A549 (cell line): ENCODE data around the gene BOLA3. TPM values are rescaled to one million over a fixed set of nuclear protein-coding genes. Genes with fewer than 3 reads are reported as not detected.
A peak's percentile ranks its signal among the peaks of the same experiment; 100 is the strongest.

ENCODE experiments used
- ATAC-seq, 2 experiments: fragments of 200-7000 bp in 1 of 2; fragments of >200 bp in 1 of 2; cut with Nextera tagmentation in 1 of 2; cut with Tn5 transposase in 1 of 2; 3 replicates each; pipeline versions ENCODE4 v1.8.0 to v1.9.1; 2018 to 2020; ENCODE audit warnings: mild to moderate bottlenecking in 1 of 2, moderate library complexity in 1 of 2
- CTCF ChIA-PET: fragments of 300-600 bp; sonication (Branson Sonifier 250); formaldehyde crosslinking; extraction: SDS; loops from one replicate; lab custom pipeline; 2021; ENCODE audit warnings: antibody characterized with exemption, inconsistent platforms; lab: Yijun Ruan, JAX
- POLR2A ChIA-PET: fragments of 350-600 bp; formaldehyde crosslinking; extraction: SDS; loops from one replicate; lab custom pipeline; 2021; ENCODE audit warnings: antibody characterized with exemption, inconsistent platforms; lab: Yijun Ruan, JAX
- DNase-seq, 2 experiments: peaks; one replicate each; pipeline versions ENCODE4 v3.0.0 to v3.0.0-alpha.2; 2011 to 2016; ENCODE audit warnings: low read depth in 1 of 2, low spot score in 1 of 2
- FAIRE-seq: peaks from 2 replicates; lab custom pipeline; 2011; peaks lifted over from hg19 to GRCh38; lab: Jason Lieb, UNC
- H3K27ac ChIP-seq, 2 experiments: fragments of >200 bp; sonication (Bioruptor Twin); formaldehyde crosslinking; 3 replicates each; pipeline ENCODE4 v1.5.1; 2016 to 2017
- H3K4me1 ChIP-seq: fragments of >200 bp; sonication (Bioruptor Twin); formaldehyde crosslinking; 3 replicates; pipeline ENCODE4 v1.6.1; 2016
- H3K4me2 ChIP-seq: fragments of >200 bp; sonication (Bioruptor Twin); formaldehyde crosslinking; 3 replicates; pipeline ENCODE4 v1.6.1; 2016
- H3K4me3 ChIP-seq: fragments of >200 bp; sonication (Bioruptor Twin); formaldehyde crosslinking; 3 replicates; pipeline ENCODE4 v1.5.1; 2016
- H3K9me3 ChIP-seq: fragments of >200 bp; sonication (Bioruptor Twin); formaldehyde crosslinking; 3 replicates; pipeline ENCODE4 v1.6.1; 2016
- CBX2 ChIP-seq: fragments of 200-600 bp; sonication (generic); IDR thresholded peaks from 2 replicates; pipeline ENCODE4 v1.6.1; 2016; ENCODE audit warnings: low read depth, mild to moderate bottlenecking, borderline replicate concordance
- CEBPB ChIP-seq, 2 experiments: fragments of >200 bp in 1 of 2; sonication (Bioruptor Twin) in 1 of 2; formaldehyde crosslinking in 1 of 2; IDR thresholded peaks; 2 replicates each; pipeline ENCODE4 v1.6.1; 2012 to 2016
- CHD2 ChIP-seq: fragments of 150-350 bp; IDR thresholded peaks from 2 replicates; pipeline ENCODE4 v1.6.1; 2014; ENCODE audit warnings: low read length; ENCODE audit not compliant: partially characterized antibody
- EHF ChIP-seq: fragments of 250-450 bp; sonication (Bioruptor Pico); IDR thresholded peaks from 2 replicates; pipeline ENCODE4 v1.5.0; 2020; ENCODE audit warnings: mild to moderate bottlenecking
- FOSL2 ChIP-seq, 2 experiments: fragments of 450-650 bp in 1 of 2; fragments of >200 bp in 1 of 2; sonication (Bioruptor Twin) in 1 of 2; formaldehyde crosslinking; IDR thresholded peaks; 2 replicates each; pipeline versions ENCODE4 v1.5.0 to v1.6.1; 2016 to 2020; ENCODE audit warnings: mild to moderate bottlenecking in 1 of 2, moderate library complexity in 1 of 2
- GATA3 ChIP-seq: IDR thresholded peaks from 2 replicates; pipeline ENCODE4 v1.6.1; 2012; ENCODE audit warnings: borderline replicate concordance
- HEYL ChIP-seq: fragments of 250-450 bp; sonication (Bioruptor Pico); IDR thresholded peaks from 2 replicates; pipeline ENCODE4 v1.8.0; 2021; ENCODE audit warnings: mild to moderate bottlenecking, moderate library complexity
- JUN ChIP-seq, 2 experiments: fragments of >200 bp; sonication (Bioruptor Twin); formaldehyde crosslinking; IDR thresholded peaks; 2 replicates in 1 of 2; 3 replicates in 1 of 2; pipeline ENCODE4 v1.6.1; 2016 to 2017
- KDM1A ChIP-seq: fragments of 200-600 bp; sonication (generic); IDR thresholded peaks from 2 replicates; pipeline ENCODE4 v1.6.1; 2016; ENCODE audit warnings: low read depth, mild to moderate bottlenecking
- KDM5A ChIP-seq: fragments of 200-600 bp; sonication (generic); IDR thresholded peaks from 2 replicates; pipeline ENCODE4 v1.6.1; 2016; ENCODE audit warnings: antibody characterized with exemption, mild to moderate bottlenecking
- MAZ ChIP-seq: fragments of 150-350 bp; IDR thresholded peaks from 2 replicates; pipeline ENCODE4 v1.6.1; 2014; ENCODE audit warnings: antibody characterized with exemption, low read depth, low read length, borderline replicate concordance
- MYC ChIP-seq: IDR thresholded peaks from 2 replicates; pipeline ENCODE4 v1.6.1; 2012; ENCODE audit warnings: mild to moderate bottlenecking, inconsistent platforms, low read length, improper control_type of control experiment, borderline replicate concordance
- NPAS2 ChIP-seq: fragments of 250-450 bp; sonication (Bioruptor Pico); IDR thresholded peaks from 2 replicates; pipeline ENCODE4 v1.8.0; 2022; ENCODE audit warnings: mild to moderate bottlenecking, moderate library complexity, borderline replicate concordance
- PHF8 ChIP-seq: fragments of 200-600 bp; sonication (generic); IDR thresholded peaks from 2 replicates; pipeline ENCODE4 v1.6.1; 2016; ENCODE audit warnings: low read depth, mild to moderate bottlenecking, antibody characterized with exemption, moderate library complexity, borderline replicate concordance
- POLR2A ChIP-seq: IDR thresholded peaks from 2 replicates; pipeline ENCODE4 v1.6.1; 2012; ENCODE audit warnings: mild to moderate bottlenecking, low read length
- RAD21 ChIP-seq, 2 experiments: fragments of >200 bp in 1 of 2; sonication (Bioruptor Twin) in 1 of 2; formaldehyde crosslinking in 1 of 2; IDR thresholded peaks in 1 of 2; conservative IDR thresholded peaks in 1 of 2; 2 replicates in 1 of 2; 3 replicates in 1 of 2; pipeline ENCODE4 v1.6.1; 2012 to 2018; ENCODE audit warnings: inconsistent platforms in 1 of 2
- RFX5 ChIP-seq: fragments of 450-650 bp; IDR thresholded peaks from 2 replicates; pipeline ENCODE4 v1.7.1; 2014; ENCODE audit warnings: antibody characterized with exemption, mild to moderate bottlenecking, moderate library complexity
- SMC3 ChIP-seq: fragments of >200 bp; sonication (Bioruptor Twin); formaldehyde crosslinking; IDR thresholded peaks from 3 replicates; pipeline ENCODE4 v1.6.1; 2018; ENCODE audit warnings: inconsistent platforms
- SREBF2 ChIP-seq: fragments of 450-650 bp; IDR thresholded peaks from 2 replicates; pipeline ENCODE4 v1.6.1; 2014; ENCODE audit warnings: mild to moderate bottlenecking, moderate library complexity
- ZSCAN20 ChIP-seq: fragments of 250-450 bp; sonication (Bioruptor Pico); IDR thresholded peaks from 2 replicates; pipeline ENCODE4 v1.8.0; 2022; ENCODE audit warnings: mild to moderate bottlenecking, moderate library complexity
- WGBS: methylation state at CpG from one replicate; pipeline ENCODE4 v1.1.6; 2017; ENCODE audit errors: missing lambda C conversion rate; 5-methylcytosine and 5-hydroxymethylcytosine counted together
- polyA plus RNA-seq, 4 experiments: library from polyadenylated mRNA; depleted of rRNA in 3 of 4; stranded (reverse); fragments of >200 nt; fragmentation: RNase III in 1 of 4; extraction: RNeasy Plus Mini Kit Qiagen cat#74134 plus additional on column Dnase treatment in 1 of 4; gene quantifications; 2 replicates in 3 of 4; 3 replicates in 1 of 4; pipeline ENCODE4 v1.2.3, GENCODE V29; 2011 to 2017
- TF ChIP-seq, protein P1 (sequence below): IDR thresholded peaks from 2 replicates; pipeline ENCODE4 v1.6.1; 2012
- TF ChIP-seq, protein P2 (sequence below): IDR thresholded peaks from 2 replicates; pipeline ENCODE4 v1.6.1; 2012; ENCODE audit warnings: low read depth, borderline replicate concordance
- TF ChIP-seq, protein P3 (sequence below): fragments of >200 bp; sonication (Bioruptor Twin); formaldehyde crosslinking; IDR thresholded peaks from 3 replicates; pipeline ENCODE4 v1.6.1; 2016
- TF ChIP-seq, protein P4 (sequence below): fragments of 150-350 bp; IDR thresholded peaks from 2 replicates; pipeline ENCODE4 v1.6.1; 2014; ENCODE audit warnings: low read depth, mild to moderate bottlenecking, low read length
- TF ChIP-seq, protein P5 (sequence below): fragments of >200 bp; sonication (Bioruptor Twin); formaldehyde crosslinking; IDR thresholded peaks from 2 replicates; pipeline ENCODE4 v1.6.1; 2016

BOLA3 gene
- polyA plus RNA-seq, 2 of the 4 experiments (the other 2 are of a cell fraction): 136 to 139 TPM

DNA sequence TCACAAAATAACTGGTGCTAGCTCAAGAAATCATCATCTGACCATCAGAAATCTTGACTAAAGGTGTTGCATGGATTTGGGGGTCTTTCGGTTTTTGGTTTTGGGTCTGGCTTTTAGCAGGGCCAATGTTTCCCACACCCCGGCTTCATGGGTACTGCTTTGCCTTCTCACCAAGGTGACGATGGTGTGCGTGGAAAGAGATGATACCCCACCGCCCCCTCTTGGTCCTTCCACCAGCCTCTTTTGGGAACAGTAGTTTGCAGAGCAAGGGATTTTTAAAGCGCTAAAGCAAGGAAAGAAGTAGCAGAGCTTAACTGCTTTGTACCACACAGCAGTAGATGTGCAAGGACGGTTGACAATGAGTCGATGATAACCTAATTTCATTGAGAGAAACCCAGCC, 42.3 kb downstream of the BOLA3 start:
- ChIA-PET CTCF (interaction anchor here (1.2 to 1.8 kb wide), 2 partner anchors 11 to 15 kb away, joined by 4 to 6 read pairs; no protein-coding TSS in a partner anchor), POLR2A (no interaction called here)
- TF ChIP-seq CHD2: no peak
- TF ChIP-seq, protein P1, sequence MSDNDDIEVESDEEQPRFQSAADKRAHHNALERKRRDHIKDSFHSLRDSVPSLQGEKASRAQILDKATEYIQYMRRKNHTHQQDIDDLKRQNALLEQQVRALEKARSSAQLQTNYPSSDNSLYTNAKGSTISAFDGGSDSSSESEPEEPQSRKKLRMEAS: no peak
- TF ChIP-seq JUN (IDR thresholded peaks at IDR 0.05): no peak
- no peak for TF ChIP-seq CEBPB (IDR thresholded peaks at IDR 0.05)
- no peak for TF ChIP-seq RFX5
- TF ChIP-seq MAZ: no peak
- TF ChIP-seq, protein P2, sequence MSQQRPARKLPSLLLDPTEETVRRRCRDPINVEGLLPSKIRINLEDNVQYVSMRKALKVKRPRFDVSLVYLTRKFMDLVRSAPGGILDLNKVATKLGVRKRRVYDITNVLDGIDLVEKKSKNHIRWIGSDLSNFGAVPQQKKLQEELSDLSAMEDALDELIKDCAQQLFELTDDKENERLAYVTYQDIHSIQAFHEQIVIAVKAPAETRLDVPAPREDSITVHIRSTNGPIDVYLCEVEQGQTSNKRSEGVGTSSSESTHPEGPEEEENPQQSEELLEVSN: no peak
- TF ChIP-seq POLR2A: no peak
- TF ChIP-seq NPAS2 (CRISPR knock-in tag): no peak
- no peak for TF ChIP-seq CBX2
- TF ChIP-seq PHF8: no peak
- TF ChIP-seq SMC3: no peak
- no peak for TF ChIP-seq EHF (CRISPR knock-in tag)
- TF ChIP-seq ZSCAN20: no peak
- no peak for TF ChIP-seq SREBF2
- no peak for TF ChIP-seq HEYL (CRISPR knock-in tag)
- no peak for TF ChIP-seq KDM1A
- Histone ChIP-seq H3K4me1 (no peaks in the 10 kb centered on the region), H3K9me3 (no peaks in the 10 kb centered on the region), H3K27ac (no peak overlapping the region), H3K4me2 (no peak overlapping the region), H3K4me3 (no peak overlapping the region)
- no peak for ATAC-seq
- FAIRE-seq: no peak
- no peak for DNase-seq
- 97% methylated on average over 8 of the region's 8 CpGs for WGBS

DNA sequence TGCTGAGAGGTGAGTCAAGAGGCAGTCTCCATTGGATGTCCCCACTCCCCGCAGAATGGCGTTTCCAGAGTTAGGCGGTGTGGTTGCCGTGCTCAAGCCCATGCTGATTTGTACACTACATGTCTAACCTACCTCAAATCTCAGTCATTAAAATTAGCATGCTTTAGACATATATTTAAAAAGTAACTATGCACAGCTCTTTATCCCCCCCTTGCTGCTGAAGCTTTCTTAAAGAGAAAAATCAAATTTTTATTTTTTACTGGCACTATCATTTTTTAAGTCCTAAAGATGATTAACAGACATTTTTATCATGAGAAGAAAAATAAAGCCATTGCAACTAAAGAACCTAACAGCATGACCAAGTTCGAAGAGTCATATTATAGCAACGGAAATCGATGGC, 42.9 kb downstream of the BOLA3 start:
- POLR2A ChIA-PET: no interaction called here
- 95% methylated on average over 7 of the region's 7 CpGs for WGBS

DNA sequence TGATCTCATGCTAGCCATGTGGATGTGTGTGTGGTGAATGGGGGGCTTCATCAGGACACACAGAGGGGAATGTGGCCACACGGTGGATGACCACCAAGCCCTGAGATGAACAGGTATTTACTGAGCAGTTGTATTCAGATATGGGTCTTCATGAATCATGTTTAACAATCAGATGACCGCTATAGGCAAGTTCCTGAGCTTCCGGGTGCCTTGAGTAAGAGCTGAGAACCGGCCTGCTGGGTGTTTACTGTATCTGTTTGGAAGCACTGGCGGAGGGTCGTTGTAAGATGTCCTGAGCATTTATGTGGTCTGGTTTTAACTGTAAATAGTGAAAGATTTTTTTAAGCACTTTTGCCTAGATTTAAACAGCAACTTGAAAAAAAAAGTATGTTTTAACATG, 43.9 kb downstream of the BOLA3 start:
- ATAC-seq: no peak
- WGBS: 86% methylated on average over 6 of the region's 6 CpGs
- no peak for TF ChIP-seq FOSL2 (IDR thresholded peaks at IDR 0.05)
- TF ChIP-seq FOSL2 (CRISPR knock-in tag; IDR thresholded peaks at IDR 0.05): no peak
- TF ChIP-seq KDM5A: no peak
- no peak for TF ChIP-seq SREBF2
- TF ChIP-seq, protein P3, sequence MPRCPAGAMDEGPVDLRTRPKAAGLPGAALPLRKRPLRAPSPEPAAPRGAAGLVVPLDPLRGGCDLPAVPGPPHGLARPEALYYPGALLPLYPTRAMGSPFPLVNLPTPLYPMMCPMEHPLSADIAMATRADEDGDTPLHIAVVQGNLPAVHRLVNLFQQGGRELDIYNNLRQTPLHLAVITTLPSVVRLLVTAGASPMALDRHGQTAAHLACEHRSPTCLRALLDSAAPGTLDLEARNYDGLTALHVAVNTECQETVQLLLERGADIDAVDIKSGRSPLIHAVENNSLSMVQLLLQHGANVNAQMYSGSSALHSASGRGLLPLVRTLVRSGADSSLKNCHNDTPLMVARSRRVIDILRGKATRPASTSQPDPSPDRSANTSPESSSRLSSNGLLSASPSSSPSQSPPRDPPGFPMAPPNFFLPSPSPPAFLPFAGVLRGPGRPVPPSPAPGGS: no peak
- TF ChIP-seq, protein P4, sequence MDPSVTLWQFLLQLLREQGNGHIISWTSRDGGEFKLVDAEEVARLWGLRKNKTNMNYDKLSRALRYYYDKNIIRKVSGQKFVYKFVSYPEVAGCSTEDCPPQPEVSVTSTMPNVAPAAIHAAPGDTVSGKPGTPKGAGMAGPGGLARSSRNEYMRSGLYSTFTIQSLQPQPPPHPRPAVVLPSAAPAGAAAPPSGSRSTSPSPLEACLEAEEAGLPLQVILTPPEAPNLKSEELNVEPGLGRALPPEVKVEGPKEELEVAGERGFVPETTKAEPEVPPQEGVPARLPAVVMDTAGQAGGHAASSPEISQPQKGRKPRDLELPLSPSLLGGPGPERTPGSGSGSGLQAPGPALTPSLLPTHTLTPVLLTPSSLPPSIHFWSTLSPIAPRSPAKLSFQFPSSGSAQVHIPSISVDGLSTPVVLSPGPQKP: no peak
- no peak for TF ChIP-seq GATA3
- TF ChIP-seq JUN (IDR thresholded peaks at IDR 0.05): no peak
- TF ChIP-seq MYC: no peak
- no peak for TF ChIP-seq KDM1A

More for the DNA sequence above, 42.9 kb downstream of the BOLA3 start:
- TF ChIP-seq, protein P4: no peak
- TF ChIP-seq HEYL (CRISPR knock-in tag) (no peak), RAD21 (conservative IDR thresholded peaks at IDR 0.05 in 1 of 2, IDR thresholded peaks at IDR 0.05 in 1 of 2) (0 out of 5 replicates have a peak, but pooled peaks have one; percentile 15 to 24), POLR2A (no peak)
- TF ChIP-seq, protein P5, sequence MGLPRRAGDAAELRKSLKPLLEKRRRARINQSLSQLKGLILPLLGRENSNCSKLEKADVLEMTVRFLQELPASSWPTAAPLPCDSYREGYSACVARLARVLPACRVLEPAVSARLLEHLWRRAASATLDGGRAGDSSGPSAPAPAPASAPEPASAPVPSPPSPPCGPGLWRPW: no peak
- H3K4me2 ChIP-seq: no peak overlapping the region
- no peak for ATAC-seq
- H3K4me3 ChIP-seq: no peak overlapping the region
- no peaks in the 10 kb centered on the region for H3K9me3 ChIP-seq
- H3K4me1 ChIP-seq: no peaks in the 10 kb centered on the region
- no peak for DNase-seq
- CTCF ChIA-PET: interaction anchor here (0.6 to 1.2 kb wide), 4 partner anchors 11 to 1494 kb away, joined by 3 to 6 read pairs (median 3); no protein-coding TSS in a partner anchor
- no peak overlapping the region for H3K27ac ChIP-seq
- no peak for FAIRE-seq

More for the DNA sequence above, 43.9 kb downstream of the BOLA3 start:
- Histone ChIP-seq H3K4me1 (no peaks in the 10 kb centered on the region), H3K4me3 (no peak overlapping the region), H3K27ac (no peak overlapping the region), H3K9me3 (no peaks in the 10 kb centered on the region), H3K4me2 (no peak overlapping the region)
- CTCF ChIA-PET: interaction anchor here (0.7 to 1.8 kb wide), 4 partner anchors 8 to 280 kb away, joined by 3 to 6 read pairs (median 4); no protein-coding TSS in a partner anchor
- DNase-seq: no peak
- POLR2A ChIA-PET: no interaction called here
- no peak for FAIRE-seq
